Measurements from ENCODE around the gene PTPRD. TPM values are rescaled to one million over a fixed set of nuclear protein-coding genes. Genes with fewer than 3 reads are reported as not detected.

The PTPRD gene
- total RNA-seq, 1 experiment from 2014 or later: 69.6 TPM

DNA sequence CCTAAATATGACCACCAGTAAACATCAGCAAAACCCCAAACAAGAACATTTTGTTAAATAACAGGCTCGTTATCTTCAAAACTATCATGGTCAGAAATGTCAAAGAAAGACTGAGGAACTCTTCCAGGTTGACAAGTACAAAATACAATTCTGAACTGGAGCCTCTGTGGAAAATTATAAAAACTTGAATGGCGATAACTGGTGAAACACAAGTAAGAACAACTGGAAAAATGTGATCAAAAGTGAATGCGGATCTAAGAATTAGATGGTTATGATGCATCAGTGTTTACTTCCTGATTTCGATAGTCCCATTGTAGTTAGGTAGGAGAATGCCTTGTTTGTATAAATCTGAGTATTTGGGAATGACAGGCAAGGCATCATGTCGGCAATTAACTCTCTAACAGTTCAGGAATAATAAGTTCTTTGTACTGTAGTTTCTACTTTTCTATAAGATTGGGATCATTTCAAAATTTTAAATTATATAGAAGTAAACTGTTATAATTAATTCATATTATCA is 2073.1 kb downstream of the PTPRD start:
- H3K36me3 Mint-ChIP-seq: peaks cover 4% of the 10 kb centered on the region; the same call in 1 of the 2 replicates
- H3K27me3 Mint-ChIP-seq (ENCODE audit: low read depth): no peaks in the 10 kb centered on the region
- peaks cover 4% of the 10 kb centered on the region for H3K9me3 Mint-ChIP-seq
- DNase-seq (ENCODE audit: low spot score) (no peak), ATAC-seq (no peak)
- H3K4me1 Mint-ChIP-seq: peaks cover 9% of the 10 kb centered on the region
- no peak overlapping the region for H3K27ac Mint-ChIP-seq
- H3K4me3 Mint-ChIP-seq: no peak overlapping the region
- CTCF ChIA-PET: no interaction called here
- POLR2A ChIA-PET: no interaction called here
- TF ChIP-seq, protein P1, sequence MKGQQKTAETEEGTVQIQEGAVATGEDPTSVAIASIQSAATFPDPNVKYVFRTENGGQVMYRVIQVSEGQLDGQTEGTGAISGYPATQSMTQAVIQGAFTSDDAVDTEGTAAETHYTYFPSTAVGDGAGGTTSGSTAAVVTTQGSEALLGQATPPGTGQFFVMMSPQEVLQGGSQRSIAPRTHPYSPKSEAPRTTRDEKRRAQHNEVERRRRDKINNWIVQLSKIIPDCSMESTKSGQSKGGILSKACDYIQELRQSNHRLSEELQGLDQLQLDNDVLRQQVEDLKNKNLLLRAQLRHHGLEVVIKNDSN (CRISPR knock-in tag; IDR thresholded peaks at IDR 0.05): no peak
- TF ChIP-seq ZNF423 (CRISPR knock-in tag; IDR thresholded peaks at IDR 0.05) (no peak), NFE2L1 (CRISPR knock-in tag; IDR thresholded peaks at IDR 0.05) (no peak), ZNF121 (CRISPR knock-in tag; IDR thresholded peaks at IDR 0.05) (no peak), MYBL2 (CRISPR knock-in tag; IDR thresholded peaks at IDR 0.05) (no peak), NR3C1 (CRISPR knock-in tag; conservative IDR thresholded peaks at IDR 0.05; ENCODE audit: low read depth) (no peak), GABPB1 (CRISPR knock-in tag; IDR thresholded peaks at IDR 0.05) (no peak), ETV6 (CRISPR knock-in tag; IDR thresholded peaks at IDR 0.05) (no peak), TP53 (CRISPR knock-in tag; IDR thresholded peaks at IDR 0.05) (no peak)
- TF ChIP-seq, protein P2, sequence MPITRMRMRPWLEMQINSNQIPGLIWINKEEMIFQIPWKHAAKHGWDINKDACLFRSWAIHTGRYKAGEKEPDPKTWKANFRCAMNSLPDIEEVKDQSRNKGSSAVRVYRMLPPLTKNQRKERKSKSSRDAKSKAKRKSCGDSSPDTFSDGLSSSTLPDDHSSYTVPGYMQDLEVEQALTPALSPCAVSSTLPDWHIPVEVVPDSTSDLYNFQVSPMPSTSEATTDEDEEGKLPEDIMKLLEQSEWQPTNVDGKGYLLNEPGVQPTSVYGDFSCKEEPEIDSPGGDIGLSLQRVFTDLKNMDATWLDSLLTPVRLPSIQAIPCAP (CRISPR knock-in tag; IDR thresholded peaks at IDR 0.05): no peak
- TF ChIP-seq, protein P3, sequence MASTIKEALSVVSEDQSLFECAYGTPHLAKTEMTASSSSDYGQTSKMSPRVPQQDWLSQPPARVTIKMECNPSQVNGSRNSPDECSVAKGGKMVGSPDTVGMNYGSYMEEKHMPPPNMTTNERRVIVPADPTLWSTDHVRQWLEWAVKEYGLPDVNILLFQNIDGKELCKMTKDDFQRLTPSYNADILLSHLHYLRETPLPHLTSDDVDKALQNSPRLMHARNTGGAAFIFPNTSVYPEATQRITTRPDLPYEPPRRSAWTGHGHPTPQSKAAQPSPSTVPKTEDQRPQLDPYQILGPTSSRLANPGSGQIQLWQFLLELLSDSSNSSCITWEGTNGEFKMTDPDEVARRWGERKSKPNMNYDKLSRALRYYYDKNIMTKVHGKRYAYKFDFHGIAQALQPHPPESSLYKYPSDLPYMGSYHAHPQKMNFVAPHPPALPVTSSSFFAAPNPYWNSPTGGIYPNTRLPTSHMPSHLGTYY (CRISPR knock-in tag; IDR thresholded peaks at IDR 0.05): no peak
- TF ChIP-seq, protein P4, sequence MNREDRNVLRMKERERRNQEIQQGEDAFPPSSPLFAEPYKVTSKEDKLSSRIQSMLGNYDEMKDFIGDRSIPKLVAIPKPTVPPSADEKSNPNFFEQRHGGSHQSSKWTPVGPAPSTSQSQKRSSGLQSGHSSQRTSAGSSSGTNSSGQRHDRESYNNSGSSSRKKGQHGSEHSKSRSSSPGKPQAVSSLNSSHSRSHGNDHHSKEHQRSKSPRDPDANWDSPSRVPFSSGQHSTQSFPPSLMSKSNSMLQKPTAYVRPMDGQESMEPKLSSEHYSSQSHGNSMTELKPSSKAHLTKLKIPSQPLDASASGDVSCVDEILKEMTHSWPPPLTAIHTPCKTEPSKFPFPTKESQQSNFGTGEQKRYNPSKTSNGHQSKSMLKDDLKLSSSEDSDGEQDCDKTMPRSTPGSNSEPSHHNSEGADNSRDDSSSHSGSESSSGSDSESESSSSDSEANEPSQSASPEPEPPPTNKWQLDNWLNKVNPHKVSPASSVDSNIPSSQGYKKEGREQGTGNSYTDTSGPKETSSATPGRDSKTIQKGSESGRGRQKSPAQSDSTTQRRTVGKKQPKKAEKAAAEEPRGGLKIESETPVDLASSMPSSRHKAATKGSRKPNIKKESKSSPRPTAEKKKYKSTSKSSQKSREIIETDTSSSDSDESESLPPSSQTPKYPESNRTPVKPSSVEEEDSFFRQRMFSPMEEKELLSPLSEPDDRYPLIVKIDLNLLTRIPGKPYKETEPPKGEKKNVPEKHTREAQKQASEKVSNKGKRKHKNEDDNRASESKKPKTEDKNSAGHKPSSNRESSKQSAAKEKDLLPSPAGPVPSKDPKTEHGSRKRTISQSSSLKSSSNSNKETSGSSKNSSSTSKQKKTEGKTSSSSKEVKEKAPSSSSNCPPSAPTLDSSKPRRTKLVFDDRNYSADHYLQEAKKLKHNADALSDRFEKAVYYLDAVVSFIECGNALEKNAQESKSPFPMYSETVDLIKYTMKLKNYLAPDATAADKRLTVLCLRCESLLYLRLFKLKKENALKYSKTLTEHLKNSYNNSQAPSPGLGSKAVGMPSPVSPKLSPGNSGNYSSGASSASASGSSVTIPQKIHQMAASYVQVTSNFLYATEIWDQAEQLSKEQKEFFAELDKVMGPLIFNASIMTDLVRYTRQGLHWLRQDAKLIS (CRISPR knock-in tag; IDR thresholded peaks at IDR 0.05; ENCODE audit: borderline replicate concordance): no peak
- TF ChIP-seq, protein P5, sequence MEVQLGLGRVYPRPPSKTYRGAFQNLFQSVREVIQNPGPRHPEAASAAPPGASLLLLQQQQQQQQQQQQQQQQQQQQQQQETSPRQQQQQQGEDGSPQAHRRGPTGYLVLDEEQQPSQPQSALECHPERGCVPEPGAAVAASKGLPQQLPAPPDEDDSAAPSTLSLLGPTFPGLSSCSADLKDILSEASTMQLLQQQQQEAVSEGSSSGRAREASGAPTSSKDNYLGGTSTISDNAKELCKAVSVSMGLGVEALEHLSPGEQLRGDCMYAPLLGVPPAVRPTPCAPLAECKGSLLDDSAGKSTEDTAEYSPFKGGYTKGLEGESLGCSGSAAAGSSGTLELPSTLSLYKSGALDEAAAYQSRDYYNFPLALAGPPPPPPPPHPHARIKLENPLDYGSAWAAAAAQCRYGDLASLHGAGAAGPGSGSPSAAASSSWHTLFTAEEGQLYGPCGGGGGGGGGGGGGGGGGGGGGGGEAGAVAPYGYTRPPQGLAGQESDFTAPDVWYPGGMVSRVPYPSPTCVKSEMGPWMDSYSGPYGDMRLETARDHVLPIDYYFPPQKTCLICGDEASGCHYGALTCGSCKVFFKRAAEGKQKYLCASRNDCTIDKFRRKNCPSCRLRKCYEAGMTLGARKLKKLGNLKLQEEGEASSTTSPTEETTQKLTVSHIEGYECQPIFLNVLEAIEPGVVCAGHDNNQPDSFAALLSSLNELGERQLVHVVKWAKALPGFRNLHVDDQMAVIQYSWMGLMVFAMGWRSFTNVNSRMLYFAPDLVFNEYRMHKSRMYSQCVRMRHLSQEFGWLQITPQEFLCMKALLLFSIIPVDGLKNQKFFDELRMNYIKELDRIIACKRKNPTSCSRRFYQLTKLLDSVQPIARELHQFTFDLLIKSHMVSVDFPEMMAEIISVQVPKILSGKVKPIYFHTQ (CRISPR knock-in tag; IDR thresholded peaks at IDR 0.05): no peak

DNA sequence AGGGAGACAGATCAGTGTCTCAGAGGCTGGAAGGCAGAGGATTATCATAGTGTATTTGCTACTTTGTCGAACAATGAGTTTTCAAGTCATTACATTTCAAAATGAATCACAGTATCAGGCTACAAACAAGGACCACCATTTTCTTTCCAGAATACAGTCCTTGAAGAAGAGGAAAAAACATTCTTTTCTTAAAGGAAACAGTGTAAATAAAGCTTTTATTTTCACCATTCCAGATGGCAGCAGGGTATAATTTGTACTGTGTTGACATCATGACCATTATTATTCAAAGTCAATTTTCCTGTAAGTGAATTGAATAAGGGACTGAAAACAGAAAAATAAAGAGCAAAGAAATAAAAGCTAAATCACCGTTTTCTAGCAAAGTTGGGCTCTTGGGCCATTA is 2076.0 kb downstream of the PTPRD start:
- DNase-seq (ENCODE audit: low spot score) (no peak), ATAC-seq (no peak)
- H3K4me3 Mint-ChIP-seq: no peak overlapping the region
- CTCF ChIA-PET: no interaction called here
- peaks cover 22% of the 10 kb centered on the region for H3K4me1 Mint-ChIP-seq
- peaks cover 4% of the 10 kb centered on the region for H3K9me3 Mint-ChIP-seq
- TF ChIP-seq SOX15 (CRISPR knock-in tag; IDR thresholded peaks at IDR 0.05) (no peak), RORB (CRISPR knock-in tag; IDR thresholded peaks at IDR 0.05) (no peak), FOXP1 (CRISPR knock-in tag; IDR thresholded peaks at IDR 0.05; ENCODE audit: borderline replicate concordance) (no peak), JUN (CRISPR knock-in tag; IDR thresholded peaks at IDR 0.05) (no peak)
- TF ChIP-seq, protein P6, sequence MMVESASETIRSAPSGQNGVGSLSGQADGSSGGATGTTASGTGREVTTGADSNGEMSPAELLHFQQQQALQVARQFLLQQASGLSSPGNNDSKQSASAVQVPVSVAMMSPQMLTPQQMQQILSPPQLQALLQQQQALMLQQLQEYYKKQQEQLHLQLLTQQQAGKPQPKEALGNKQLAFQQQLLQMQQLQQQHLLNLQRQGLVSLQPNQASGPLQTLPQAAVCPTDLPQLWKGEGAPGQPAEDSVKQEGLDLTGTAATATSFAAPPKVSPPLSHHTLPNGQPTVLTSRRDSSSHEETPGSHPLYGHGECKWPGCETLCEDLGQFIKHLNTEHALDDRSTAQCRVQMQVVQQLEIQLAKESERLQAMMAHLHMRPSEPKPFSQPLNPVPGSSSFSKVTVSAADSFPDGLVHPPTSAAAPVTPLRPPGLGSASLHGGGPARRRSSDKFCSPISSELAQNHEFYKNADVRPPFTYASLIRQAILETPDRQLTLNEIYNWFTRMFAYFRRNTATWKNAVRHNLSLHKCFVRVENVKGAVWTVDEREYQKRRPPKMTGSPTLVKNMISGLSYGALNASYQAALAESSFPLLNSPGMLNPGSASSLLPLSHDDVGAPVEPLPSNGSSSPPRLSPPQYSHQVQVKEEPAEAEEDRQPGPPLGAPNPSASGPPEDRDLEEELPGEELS (CRISPR knock-in tag; IDR thresholded peaks at IDR 0.05): no peak
- POLR2A ChIA-PET: no interaction called here
- peaks cover 4% of the 10 kb centered on the region; the same call in 1 of the 2 replicates for H3K36me3 Mint-ChIP-seq
- H3K27ac Mint-ChIP-seq: no peak overlapping the region
- no peaks in the 10 kb centered on the region for H3K27me3 Mint-ChIP-seq (ENCODE audit: low read depth)
